Right ventricle myocardium superior (tissue), 1 donor: ENCODE data around the gene TMEM164. TPM values are rescaled to one million over a fixed set of nuclear protein-coding genes. Genes with fewer than 3 reads are reported as not detected.
A peak's percentile ranks its signal among the peaks of the same experiment; 100 is the strongest.
"Not testable (repeated sequence)": the region's sequence is repeated elsewhere in the genome, so short reads cannot be mapped to it uniquely, and the experiment has no call there.

ENCODE experiments used
- ATAC-seq: fragments of 200-7000 bp; cut with Tn5 transposase; one replicate; pipeline ENCODE4 v1.9.1; 2020; ENCODE audit warnings: mild to moderate bottlenecking; ENCODE audit not compliant: poor library complexity
- DNase-seq: peaks from one replicate; pipeline ENCODE4 v3.0.0-alpha.2; 2020
- intact Hi-C: fragments of 100-400 bp; cut with DNase I; formaldehyde crosslinking; loops from one replicate; pipeline ENCODE4 v1.11.2; 2022
- long read RNA-seq: library from polyadenylated mRNA; unstranded; transcript quantifications from one replicate; pipeline ENCODE4 v2.0.0, GENCODE V29; 2021
- total RNA-seq: library from RNA; stranded (reverse); fragmentation: NEBNext Ultra II Directional; extraction: Animal tissue kit (Norgen Biotek cat#: 25700); gene quantifications from one replicate; pipeline ENCODE4 v1.2.1, GENCODE V29; 2021
- donor health status: DM: no; HTN: yes; CAD: no; lungs with severe emphysema.

The TMEM164 gene
- 47.1 TPM for total RNA-seq
- long read RNA-seq, full-length matches to known transcripts = 5 of 42 reads
- long read RNA-seq, partial matches to known transcripts = 2 of 42 reads
- long read RNA-seq, other reads (novel, unspliced or antisense) = 35 of 42 reads

- ATAC-seq = peak; percentile 92
- intact Hi-C loops = no loop called here
- peak; percentile 90 for DNase-seq
Observed at GRCh38 chrX:110002300-110003166, at the start of gene TMEM164. TSS of gene TMEM164 (plus strand) at chrX:110003114. CDS start at chrX:110003775, 661 bp downstream.

- DNase-seq (no peak), ATAC-seq (no peak)
- intact Hi-C loops = no loop called here
Observed at GRCh38 chrX:109954333-109954732, 48.6 kb upstream of the TMEM164 start.

GRCh38 chrX:109954955-109955354, 48.0 kb upstream of the TMEM164 start:
- intact Hi-C loops = no loop called here
- DNase-seq (no peak), ATAC-seq (no peak)

DNA sequence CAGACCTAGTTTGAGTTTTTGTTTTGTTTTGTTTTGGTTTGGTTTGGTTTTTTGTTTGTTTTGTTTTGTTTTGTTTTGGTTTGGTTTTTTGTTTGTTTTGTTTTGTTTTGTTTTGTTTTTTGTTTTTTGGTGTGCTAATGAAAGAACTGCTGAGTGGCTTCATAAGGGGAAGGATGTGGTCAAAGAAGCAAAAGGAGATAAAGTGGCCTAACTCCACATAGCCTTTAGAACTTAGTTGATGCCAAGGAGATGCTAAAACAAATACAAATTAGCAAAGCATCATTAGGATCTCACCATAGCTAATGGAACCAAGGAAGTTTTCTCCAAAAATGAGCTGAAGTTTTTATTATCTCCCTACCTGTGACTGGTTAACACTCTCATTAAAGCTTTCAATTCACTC, 44.6 kb upstream of the TMEM164 start:
- DNase-seq = no peak
- intact Hi-C loops = no loop called here
- ATAC-seq = no peak

- no peak for ATAC-seq
- no peak for DNase-seq
- intact Hi-C loops = no loop called here
Observed at GRCh38 chrX:109959356-109959871, 43.5 kb upstream of the TMEM164 start.

GRCh38 chrX:109964390-109964789, 38.5 kb upstream of the TMEM164 start:
- intact Hi-C loops = no loop called here
- DNase-seq (no peak), ATAC-seq (no peak)

DNA sequence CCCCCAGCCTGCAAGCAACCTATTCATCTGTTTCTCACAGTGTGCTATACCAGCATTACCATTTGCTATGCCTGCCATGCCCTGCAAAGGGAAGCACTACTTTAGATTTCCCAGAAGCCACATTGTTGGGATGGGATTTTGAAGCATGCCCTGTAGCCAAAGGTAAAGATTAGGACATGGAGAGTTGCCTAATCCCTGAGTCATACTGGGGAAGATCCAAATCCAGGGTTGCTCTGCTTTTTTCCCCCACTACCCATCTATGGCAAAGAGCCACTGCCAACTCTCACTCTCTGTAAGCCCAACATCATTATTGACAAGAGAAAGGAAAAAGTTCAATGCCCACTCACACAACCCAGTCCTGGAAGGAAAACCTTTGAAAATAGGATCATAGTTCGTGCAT, 36.7 kb upstream of the TMEM164 start:
- DNase-seq = no peak
- intact Hi-C loops = no loop called here
- no peak for ATAC-seq

- DNase-seq (no peak), ATAC-seq (no peak)
- intact Hi-C loops = no loop called here
Observed at GRCh38 chrX:109967156-109967555, 35.8 kb upstream of the TMEM164 start.

DNA sequence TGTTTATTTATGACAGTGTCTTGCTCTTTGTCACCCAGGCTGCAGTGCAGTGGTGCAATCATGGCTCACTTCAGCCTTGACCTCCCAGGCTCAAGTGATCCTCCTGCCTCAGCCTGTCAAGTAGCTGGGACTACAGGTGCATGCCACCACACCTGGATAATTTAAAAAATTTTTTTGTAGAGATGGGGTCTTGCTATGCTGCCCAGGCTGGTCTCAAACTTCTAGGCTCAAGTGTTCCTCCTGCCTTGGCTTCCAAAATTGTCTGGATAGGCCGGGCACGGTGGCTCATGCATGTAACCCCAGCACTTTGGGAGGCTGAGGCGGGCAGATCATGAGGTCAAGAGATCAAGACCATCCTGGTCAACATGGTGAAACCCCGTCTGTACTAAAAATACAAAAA, 32.1 kb upstream of the TMEM164 start:
- intact Hi-C loops, ATAC-seq, DNase-seq: not testable (repeated sequence)

DNA sequence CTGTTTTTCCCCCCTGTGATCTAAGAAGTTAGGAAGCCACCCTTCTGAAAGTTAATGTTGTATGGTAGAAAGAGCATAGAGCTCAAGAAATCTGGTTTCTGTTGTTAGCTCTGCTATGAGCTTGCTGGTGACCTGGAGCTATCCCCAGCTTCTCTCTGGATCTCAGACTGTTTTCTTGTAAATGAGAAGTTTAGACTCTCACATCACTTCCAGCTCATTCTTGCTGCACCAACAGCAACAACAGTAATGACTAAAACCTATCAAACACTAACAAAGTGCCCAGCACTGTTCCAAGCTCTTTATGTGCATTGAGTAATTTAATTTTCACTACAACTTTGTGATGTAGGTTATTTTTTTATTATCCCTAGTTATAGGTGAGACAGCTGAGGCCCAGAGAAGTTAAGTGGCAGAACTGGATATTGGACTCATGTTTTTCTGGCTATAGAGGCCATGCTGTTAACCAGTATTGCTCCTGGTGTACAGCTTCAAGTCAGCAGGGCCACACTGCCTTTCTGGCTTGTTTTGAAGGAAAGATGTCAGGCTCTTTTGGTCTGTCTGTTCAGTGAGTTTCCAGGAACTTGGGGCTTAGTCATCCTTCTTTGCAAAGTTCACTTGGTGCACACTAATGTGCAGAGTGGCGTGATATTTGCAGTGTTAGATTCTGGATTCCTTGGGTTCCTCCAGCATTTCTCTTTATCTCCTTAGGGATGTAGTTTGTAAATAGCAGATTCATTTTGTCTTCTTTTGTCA, 27.8 kb upstream of the TMEM164 start:
- intact Hi-C loops = no loop called here
- DNase-seq (no peak), ATAC-seq (no peak)

- ATAC-seq, intact Hi-C loops, DNase-seq: not testable (repeated sequence)
Observed at GRCh38 chrX:109985210-109985609, 17.7 kb upstream of the TMEM164 start.

GRCh38 chrX:109987884-109988283, 15.0 kb upstream of the TMEM164 start:
- intact Hi-C loops = no loop called here
- DNase-seq = no peak
- peak; percentile 73 for ATAC-seq

GRCh38 chrX:109990582-109991276, 12.2 kb upstream of the TMEM164 start:
- ATAC-seq (no peak), DNase-seq (no peak)
- intact Hi-C loops = no loop called here

- intact Hi-C loops = no loop called here
- ATAC-seq (peak; percentile 71), DNase-seq (no peak)
Observed at GRCh38 chrX:109992203-109992602, 10.7 kb upstream of the TMEM164 start.

GRCh38 chrX:109995155-109995554, 7.8 kb upstream of the TMEM164 start:
- no peak for DNase-seq
- no peak for ATAC-seq
- intact Hi-C loops = no loop called here

GRCh38 chrX:109997786-109998452, 5.0 kb upstream of the TMEM164 start:
- intact Hi-C loops = no loop called here
- ATAC-seq (no peak), DNase-seq (no peak)

DNA sequence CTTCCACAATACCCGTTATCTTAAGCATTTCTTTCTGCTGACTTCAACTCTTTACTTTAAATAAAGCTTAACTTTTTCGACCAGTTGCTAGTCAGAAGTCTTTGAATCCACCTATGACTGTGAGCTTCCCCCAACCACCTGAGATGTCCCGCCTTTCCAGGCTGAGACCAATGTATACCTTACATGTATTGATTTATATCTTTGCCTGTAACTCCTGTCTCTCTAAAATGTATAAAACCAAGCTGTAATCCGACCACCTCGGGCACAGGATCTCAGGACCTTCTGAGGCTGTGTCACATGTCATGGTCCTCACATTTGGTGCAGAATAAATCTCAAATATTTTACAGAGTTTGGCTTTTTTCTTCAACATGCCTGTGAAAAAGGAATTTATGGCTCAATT, 2.9 kb upstream of the TMEM164 start:
- intact Hi-C loops = no loop called here
- ATAC-seq = no peak
- no peak for DNase-seq
